HepG2 (cell line): ENCODE results near the gene ZMYND12. TPM values are rescaled to one million over a fixed set of nuclear protein-coding genes. Genes with fewer than 3 reads are reported as not detected.

ENCODE experiments used
- ADNP ChIP-seq: sonication (generic); formaldehyde crosslinking; IDR thresholded peaks from 2 replicates; pipeline ENCODE4 v1.4.0; 2020; ENCODE audit warnings: missing genetic modification reagents
- ATF1 ChIP-seq: IDR thresholded peaks from 2 replicates; pipeline ENCODE4 v1.6.1; 2016; ENCODE audit warnings: mild to moderate bottlenecking, control low read depth
- FOXK1 ChIP-seq: sonication (generic); formaldehyde crosslinking; IDR thresholded peaks from 2 replicates; pipeline ENCODE4 v1.4.0; 2020; ENCODE audit warnings: low read depth, missing genetic modification reagents, borderline replicate concordance
- HHEX ChIP-seq: IDR thresholded peaks from 2 replicates; pipeline ENCODE4 v1.6.1; 2016; ENCODE audit warnings: control low read depth
- NRL ChIP-seq: sonication (generic); formaldehyde crosslinking; IDR thresholded peaks from 2 replicates; pipeline ENCODE4 v1.5.0; 2020; ENCODE audit warnings: missing genetic modification reagents, mild to moderate bottlenecking, moderate library complexity, borderline replicate concordance
- SKI ChIP-seq: fragments of 450-650 bp; IDR thresholded peaks from one replicate; pipeline ENCODE4 v1.6.1; 2018; ENCODE audit warnings: mild to moderate bottlenecking; ENCODE audit not compliant: partially characterized antibody
- TBX3 ChIP-seq: fragments of 450-650 bp; IDR thresholded peaks from 2 replicates; pipeline ENCODE4 v1.6.1; 2017; ENCODE audit warnings: antibody characterized with exemption, mild to moderate bottlenecking, inconsistent platforms, borderline replicate concordance
- TRIM24 ChIP-seq: sonication (generic); formaldehyde crosslinking; IDR thresholded peaks from 2 replicates; pipeline ENCODE4 v1.8.0; 2022; ENCODE audit warnings: mild to moderate bottlenecking, missing genetic modification reagents
- ZBTB38 ChIP-seq: sonication (generic); formaldehyde crosslinking; IDR thresholded peaks from 2 replicates; pipeline ENCODE4 v1.5.1; 2020; ENCODE audit warnings: mild to moderate bottlenecking, missing genetic modification reagents
- ZHX1 ChIP-seq: sonication (generic); formaldehyde crosslinking; IDR thresholded peaks from 2 replicates; pipeline ENCODE4 v1.8.1; 2022; ENCODE audit warnings: low read depth, mild to moderate bottlenecking, missing genetic modification reagents
- ZNF24 ChIP-seq: fragments of 450-650 bp; IDR thresholded peaks from 2 replicates; pipeline ENCODE4 v1.6.1; 2017; ENCODE audit warnings: antibody characterized with exemption, mild to moderate bottlenecking
- ZNF34 ChIP-seq: sonication (generic); formaldehyde crosslinking; IDR thresholded peaks from 2 replicates; pipeline ENCODE4 v1.4.0; 2020; ENCODE audit warnings: mild to moderate bottlenecking, missing genetic modification reagents, borderline replicate concordance
- ZNF451 ChIP-seq: sonication (generic); formaldehyde crosslinking; IDR thresholded peaks from 2 replicates; pipeline ENCODE4 v1.5.0; 2020; ENCODE audit warnings: mild to moderate bottlenecking, missing genetic modification reagents
- ZNF646 ChIP-seq: sonication (generic); formaldehyde crosslinking; IDR thresholded peaks from 2 replicates; pipeline ENCODE4 v1.9.0; 2021; ENCODE audit warnings: mild to moderate bottlenecking, missing genetic modification reagents
- ZNF720 ChIP-seq: sonication (generic); formaldehyde crosslinking; IDR thresholded peaks from 2 replicates; pipeline ENCODE4 v1.4.0; 2020; ENCODE audit warnings: missing genetic modification reagents
- ZNF781 ChIP-seq: sonication (generic); formaldehyde crosslinking; IDR thresholded peaks from 2 replicates; pipeline ENCODE4 v1.5.1; 2020; ENCODE audit warnings: borderline replicate concordance, mild to moderate bottlenecking, missing genetic modification reagents; ENCODE audit errors: not compliant biosample characterization
- polyA plus RNA-seq, 8 experiments: library from polyadenylated mRNA; depleted of rRNA in 3 of 8; stranded (reverse) in 7 of 8; unstranded in 1 of 8; fragments of >200 nt; fragmentation: Illumina TruSeq in 4 of 8; extraction: Trizol in 4 of 8; gene quantifications; 2 replicates each; pipeline versions ENCODE4 v1.2.1 to v1.2.3, GENCODE V29; 2011 to 2016; ENCODE audit warnings: low read depth in 4 of 8, missing spikeins in 1 of 8, mixed read lengths in 1 of 8; ENCODE audit not compliant: insufficient read depth in 1 of 8
- total RNA-seq, 5 experiments: library from RNA; depleted of rRNA; stranded (reverse); fragments of >200 nt; fragmentation: Illumina TruSeq; extraction: Trizol; gene quantifications; 2 replicates each; pipeline ENCODE4 v1.2.3, GENCODE V29; 2016; ENCODE audit warnings: low read depth in 1 of 5
- TF ChIP-seq, protein P1 (sequence below): sonication (generic); formaldehyde crosslinking; IDR thresholded peaks from 2 replicates; pipeline ENCODE4 v1.5.0; 2020; ENCODE audit warnings: missing genetic modification reagents

Gene ZMYND12
- total and polyA plus RNA-seq, 2 of the 13 experiments (the other 11 are each of a cell fraction or from before 2014, with no cell fraction given): 0.13 to 0.71 TPM

GRCh38 chr1:42462828-42463763 lies 7.3 kb upstream of the ZMYND12 start, which contains the start of gene CCDC30 (continued):
- TF ChIP-seq, protein P1, sequence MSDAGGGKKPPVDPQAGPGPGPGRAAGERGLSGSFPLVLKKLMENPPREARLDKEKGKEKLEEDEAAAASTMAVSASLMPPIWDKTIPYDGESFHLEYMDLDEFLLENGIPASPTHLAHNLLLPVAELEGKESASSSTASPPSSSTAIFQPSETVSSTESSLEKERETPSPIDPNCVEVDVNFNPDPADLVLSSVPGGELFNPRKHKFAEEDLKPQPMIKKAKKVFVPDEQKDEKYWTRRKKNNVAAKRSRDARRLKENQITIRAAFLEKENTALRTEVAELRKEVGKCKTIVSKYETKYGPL: no peak
- no peak for TF ChIP-seq ZNF451 (CRISPR knock-in tag)
- TF ChIP-seq ADNP (CRISPR knock-in tag): no peak
- peak; percentile 59; the same call in 1 of the 2 replicates for TF ChIP-seq FOXK1 (CRISPR knock-in tag)
- TF ChIP-seq TRIM24 (CRISPR knock-in tag): no peak
- TF ChIP-seq ZNF34 (CRISPR knock-in tag): no peak
- TF ChIP-seq NRL (CRISPR knock-in tag): no peak
- TF ChIP-seq ZNF720 (CRISPR knock-in tag): no peak
- TF ChIP-seq TBX3: no peak
- peak; percentile 75 for TF ChIP-seq SKI
- TF ChIP-seq HHEX (CRISPR knock-in tag): no peak
- TF ChIP-seq ZNF781 (CRISPR knock-in tag): peak; percentile 36
- TF ChIP-seq ZNF646: no peak
- no peak for TF ChIP-seq ZNF24
- peak; percentile 67; the same call in 1 of the 2 replicates for TF ChIP-seq ATF1 (CRISPR knock-in tag)
- 0 out of 2 replicates have a peak, but pooled peaks have one; percentile 42 for TF ChIP-seq ZHX1
- no peak for TF ChIP-seq ZBTB38 (CRISPR knock-in tag)
